Breast epithelium (tissue), 3 donors: Measurements from ENCODE around the gene ANGPT4.

Experiments used
- CTCF ChIP-seq, 3 donors: fragments of 450-650 bp; IDR thresholded peaks; one replicate each; pipeline ENCODE4 v1.5.1; 2016 to 2017; ENCODE audit warnings: antibody characterized with exemption in 3 of 3, mild to moderate bottlenecking in 3 of 3, moderate library complexity in 3 of 3
- POLR2A ChIP-seq: fragments of 450-650 bp; IDR thresholded peaks from one replicate; pipeline ENCODE4 v1.6.1; 2016; ENCODE audit warnings: antibody characterized with exemption, mild to moderate bottlenecking, moderate library complexity
- POLR2AphosphoS5 ChIP-seq, 3 donors: sonication (generic); formaldehyde crosslinking; IDR thresholded peaks; one replicate each; pipeline ENCODE4 v1.6.1; 2017; ENCODE audit warnings: antibody characterized with exemption in 3 of 3

- TF ChIP-seq POLR2A, result no peak
- TF ChIP-seq POLR2AphosphoS5 (IDR thresholded peaks at IDR 0.05), result no peak
- TF ChIP-seq CTCF (IDR thresholded peaks at IDR 0.05), result no peak
These were observed 27.0 kb downstream of the ANGPT4 start for GRCh38 chr20:889106-889505.
